Gastroesophageal sphincter (tissue), 4 donors: ENCODE results near the gene PSMB7. TPM values are rescaled to one million over a fixed set of nuclear protein-coding genes. Genes with fewer than 3 reads are reported as not detected.

Experiments used
- ATAC-seq: fragments of 150-250 bp; one replicate; pipeline ENCODE4 v1.9.1; 2016; ENCODE audit warnings: mild to moderate bottlenecking, moderate library complexity
- H3K27ac ChIP-seq, 4 donors: fragments of 200-600 bp; sonication (generic) in 3 of 4; 1 replicate in 3 of 4; 2 replicates in 1 of 4; pipeline ENCODE4 v1.5.1; 2016 to 2019
- H3K27me3 ChIP-seq: fragments of 200-600 bp; sonication (generic); one replicate; pipeline ENCODE4 v1.5.1; 2019
- H3K36me3 ChIP-seq, 2 donors: fragments of 200-600 bp; sonication (generic); one replicate each; pipeline ENCODE4 v1.5.1; 2019; ENCODE audit warnings: control low read depth in 1 of 2
- H3K4me1 ChIP-seq, 3 donors: fragments of 200-600 bp; sonication (generic); 1 replicate in 2 of 3; 2 replicates in 1 of 3; pipeline ENCODE4 v1.5.1; 2016 to 2019; ENCODE audit warnings: control low read depth in 2 of 3
- H3K4me3 ChIP-seq, 2 donors: fragments of 200-600 bp; sonication (generic); one replicate each; pipeline ENCODE4 v1.5.1; 2019; ENCODE audit warnings: mild to moderate bottlenecking in 1 of 2, moderate library complexity in 1 of 2
- H3K9me3 ChIP-seq, 3 donors: fragments of 200-600 bp; sonication (generic); one replicate each; pipeline ENCODE4 v1.5.1; 2017 to 2019; ENCODE audit warnings: control low read depth in 2 of 3
- EP300 ChIP-seq: sonication (generic); formaldehyde crosslinking; IDR thresholded peaks from one replicate; pipeline ENCODE4 v1.6.1; 2017; ENCODE audit warnings: antibody characterized with exemption, mild to moderate bottlenecking
- POLR2A ChIP-seq, 2 donors: fragments of 450-650 bp; IDR thresholded peaks; one replicate each; pipeline ENCODE4 v1.6.1; 2017; ENCODE audit warnings: antibody characterized with exemption in 2 of 2, mild to moderate bottlenecking in 2 of 2, moderate library complexity in 1 of 2
- POLR2AphosphoS5 ChIP-seq: sonication (generic); formaldehyde crosslinking; IDR thresholded peaks from one replicate; pipeline ENCODE4 v1.6.1; 2017; ENCODE audit warnings: antibody characterized with exemption
- WGBS, 2 donors: methylation state at CpG; one replicate each; pipeline ENCODE4 v1.1.5; 2018; ENCODE audit warnings: low coverage in 1 of 2; 5-methylcytosine and 5-hydroxymethylcytosine counted together
- total RNA-seq, 4 donors: library from RNA; depleted of rRNA; stranded (reverse); fragments of >200 nt; gene quantifications; one replicate each; pipeline ENCODE4 v1.1.0, GENCODE V29; 2016
- TF ChIP-seq, protein P1 (sequence below), 4 experiments: fragments of 200-600 bp in 2 of 4; fragments of 450-650 bp in 2 of 4; sonication (generic) in 1 of 4; IDR thresholded peaks; one replicate each; pipeline ENCODE4 v1.5.1; 2017 to 2019; ENCODE audit warnings: antibody characterized with exemption in 4 of 4, mild to moderate bottlenecking in 2 of 4, moderate library complexity in 2 of 4

Gene PSMB7
- total RNA-seq, 4 donors from 2014 or later, result 116 to 152 (median 144) TPM

DNA sequence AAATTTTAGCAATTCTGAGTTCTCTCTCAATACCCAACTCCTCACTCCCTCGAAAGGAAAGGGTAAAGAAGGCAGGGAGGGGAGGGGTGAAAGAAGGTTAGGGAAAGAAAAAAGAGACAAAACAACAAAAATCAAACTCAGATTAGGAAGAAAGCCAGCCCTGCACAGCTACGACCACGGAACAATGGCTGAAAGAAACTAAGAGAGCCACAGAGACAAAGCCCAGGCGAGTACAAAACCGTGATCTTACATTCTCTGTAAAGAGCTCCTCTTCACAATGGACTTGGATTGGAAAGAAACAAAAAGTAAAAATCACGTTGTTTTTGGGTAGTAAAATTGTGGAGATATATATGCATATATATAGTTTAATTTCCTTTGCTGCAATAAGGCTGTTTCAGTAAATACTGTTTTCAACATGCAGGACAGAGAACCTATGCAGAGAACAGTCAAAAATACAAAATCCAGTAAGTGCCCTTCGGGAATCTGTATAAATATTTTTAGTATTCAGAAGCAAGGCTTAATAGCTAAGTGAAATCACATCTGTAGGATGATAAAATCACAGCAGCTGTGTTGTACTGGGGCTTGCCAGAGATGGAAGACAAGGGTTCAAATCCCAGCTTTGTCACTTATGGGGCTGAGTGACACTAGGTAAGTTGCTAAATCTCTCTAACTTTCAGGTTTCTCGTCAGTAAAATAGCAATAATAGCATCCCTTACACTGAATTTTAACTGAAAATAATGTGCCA, 16.9 kb downstream of the PSMB7 start:
- Histone ChIP-seq H3K4me1 (peaks cover 0 to 49% (median 5%) of the 10 kb centered on the region in 3 donors), H3K27me3 (no peaks in the 10 kb centered on the region), H3K27ac (no peak overlapping the region), H3K9me3 (no peaks in the 10 kb centered on the region), H3K36me3 (peaks cover 0 to 57% of the 10 kb centered on the region in 2 donors), H3K4me3 (no peak overlapping the region)
- TF ChIP-seq EP300 (no peak), POLR2A (IDR thresholded peaks at IDR 0.05) (no peak), POLR2AphosphoS5 (no peak)
- TF ChIP-seq, protein P1, sequence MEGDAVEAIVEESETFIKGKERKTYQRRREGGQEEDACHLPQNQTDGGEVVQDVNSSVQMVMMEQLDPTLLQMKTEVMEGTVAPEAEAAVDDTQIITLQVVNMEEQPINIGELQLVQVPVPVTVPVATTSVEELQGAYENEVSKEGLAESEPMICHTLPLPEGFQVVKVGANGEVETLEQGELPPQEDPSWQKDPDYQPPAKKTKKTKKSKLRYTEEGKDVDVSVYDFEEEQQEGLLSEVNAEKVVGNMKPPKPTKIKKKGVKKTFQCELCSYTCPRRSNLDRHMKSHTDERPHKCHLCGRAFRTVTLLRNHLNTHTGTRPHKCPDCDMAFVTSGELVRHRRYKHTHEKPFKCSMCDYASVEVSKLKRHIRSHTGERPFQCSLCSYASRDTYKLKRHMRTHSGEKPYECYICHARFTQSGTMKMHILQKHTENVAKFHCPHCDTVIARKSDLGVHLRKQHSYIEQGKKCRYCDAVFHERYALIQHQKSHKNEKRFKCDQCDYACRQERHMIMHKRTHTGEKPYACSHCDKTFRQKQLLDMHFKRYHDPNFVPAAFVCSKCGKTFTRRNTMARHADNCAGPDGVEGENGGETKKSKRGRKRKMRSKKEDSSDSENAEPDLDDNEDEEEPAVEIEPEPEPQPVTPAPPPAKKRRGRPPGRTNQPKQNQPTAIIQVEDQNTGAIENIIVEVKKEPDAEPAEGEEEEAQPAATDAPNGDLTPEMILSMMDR (IDR thresholded peaks at IDR 0.05), result no peak
- ATAC-seq, result no peak
- 74 to 83% methylated on average over 6 to 8 of the region's 8 CpGs for WGBS, 2 donors

GRCh38 chr9:124395826-124396225, 19.4 kb downstream of the PSMB7 start:
- Histone ChIP-seq H3K27me3 (no peaks in the 10 kb centered on the region), H3K27ac (no peak overlapping the region), H3K4me3 (no peak overlapping the region), H3K36me3 (peaks cover 0 to 32% of the 10 kb centered on the region in 2 donors), H3K4me1 (peaks cover 0 to 73% (median 18%) of the 10 kb centered on the region in 3 donors), H3K9me3 (no peaks in the 10 kb centered on the region)
- TF ChIP-seq, protein P1 (IDR thresholded peaks at IDR 0.05), result no peak
- WGBS, 2 donors, result 71 to 80% methylated on average over 1 of the region's 4 CpGs
- ATAC-seq, result no peak

DNA sequence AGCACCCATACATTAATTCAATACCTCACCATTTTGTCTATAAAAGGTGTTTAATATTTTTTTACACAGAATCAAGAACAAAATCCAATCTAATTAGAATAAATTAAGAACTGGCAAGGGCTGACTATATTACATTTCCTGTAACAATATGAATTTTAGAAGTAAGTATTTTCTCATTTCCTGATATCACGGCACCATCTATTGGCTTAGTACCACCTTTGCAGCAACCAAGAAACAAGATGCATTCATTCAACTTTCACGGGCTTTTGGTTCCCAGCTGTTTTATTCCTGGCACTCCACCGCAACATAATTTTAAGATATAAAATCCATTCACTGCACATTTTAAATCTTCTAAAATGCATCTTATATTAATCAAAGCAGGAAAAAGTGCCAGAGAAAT, 20.6 kb downstream of the PSMB7 start:
- WGBS, 2 donors, result 79 to 83% methylated on average over 3 of the region's 3 CpGs
- Histone ChIP-seq H3K27ac (no peak overlapping the region), H3K4me3 (no peak overlapping the region), H3K36me3 (peaks cover 0 to 22% of the 10 kb centered on the region in 2 donors), H3K4me1 (peaks cover 0 to 70% (median 13%) of the 10 kb centered on the region in 3 donors), H3K27me3 (no peaks in the 10 kb centered on the region), H3K9me3 (no peaks in the 10 kb centered on the region)
- no peak for TF ChIP-seq POLR2A (IDR thresholded peaks at IDR 0.05)
- TF ChIP-seq POLR2AphosphoS5, result no peak
- no peak for TF ChIP-seq EP300
- TF ChIP-seq, protein P1 (IDR thresholded peaks at IDR 0.05), result no peak
- no peak for ATAC-seq

GRCh38 chr9:124394167-124394566, 21.1 kb downstream of the PSMB7 start:
- H3K4me3 ChIP-seq, result no peak overlapping the region
- peaks cover 0 to 70% (median 13%) of the 10 kb centered on the region in 3 donors for H3K4me1 ChIP-seq
- TF ChIP-seq EP300 (no peak), POLR2A (IDR thresholded peaks at IDR 0.05) (no peak), POLR2AphosphoS5 (no peak)
- TF ChIP-seq, protein P1 (IDR thresholded peaks at IDR 0.05), result no peak
- H3K27me3 ChIP-seq, result no peaks in the 10 kb centered on the region
- peaks cover 0 to 22% of the 10 kb centered on the region in 2 donors for H3K36me3 ChIP-seq
- no peak overlapping the region for H3K27ac ChIP-seq
- no peaks in the 10 kb centered on the region for H3K9me3 ChIP-seq
- WGBS, 2 donors, result 75 to 82% methylated on average over 2 of the region's 2 CpGs
- no peak for ATAC-seq

GRCh38 chr9:124392871-124393460, 22.3 kb downstream of the PSMB7 start:
- Histone ChIP-seq H3K36me3 (peaks cover 0 to 22% of the 10 kb centered on the region in 2 donors), H3K4me1 (peaks cover 0 to 74% (median 13%) of the 10 kb centered on the region in 3 donors), H3K27me3 (no peaks in the 10 kb centered on the region), H3K9me3 (no peaks in the 10 kb centered on the region), H3K4me3 (no peak overlapping the region), H3K27ac (no peak overlapping the region)
- 33 to 38% methylated on average over 5 to 7 of the region's 9 CpGs for WGBS, 2 donors
- TF ChIP-seq, protein P1 (IDR thresholded peaks at IDR 0.05), result peak in 1 of 4 experiments; percentile 33
- TF ChIP-seq POLR2A (IDR thresholded peaks at IDR 0.05), result no peak
- no peak for ATAC-seq
